Cardiac muscle cell (in vitro differentiated cells and primary cell): ENCODE data around the gene KRT27. TPM values are rescaled to one million over a fixed set of nuclear protein-coding genes. Genes with fewer than 3 reads are reported as not detected.
A peak's percentile ranks its signal among the peaks of the same experiment; 100 is the strongest.

Experiments used
- DNase-seq, 2 donors: peaks; one replicate each; pipeline versions ENCODE4 v3.0.0 to v3.0.0-alpha.2; 2010 to 2017; ENCODE audit warnings: low read depth in 1 of 2, low spot score in 1 of 2
- H3K27ac ChIP-seq: fragments of 200-600 bp; sonication (generic); 2 replicates; pipeline ENCODE4 v1.5.1; 2016
- H3K27me3 ChIP-seq: fragments of 200-600 bp; sonication (generic); 2 replicates; pipeline ENCODE4 v1.6.0; 2016; ENCODE audit warnings: control low read depth
- H3K36me3 ChIP-seq: fragments of 200-600 bp; sonication (generic); 2 replicates; pipeline ENCODE4 v1.5.1; 2016; ENCODE audit warnings: control low read depth
- H3K4me1 ChIP-seq: fragments of 200-600 bp; sonication (generic); 2 replicates; pipeline ENCODE4 v1.8.1; 2017; ENCODE audit warnings: low read depth, mild to moderate bottlenecking, mixed run types
- H3K4me3 ChIP-seq: fragments of 200-600 bp; sonication (generic); 2 replicates; pipeline ENCODE4 v1.5.1; 2016; ENCODE audit warnings: mild to moderate bottlenecking
- H3K9me3 ChIP-seq: fragments of 200-600 bp; sonication (generic); 2 replicates; pipeline ENCODE4 v1.5.1; 2017; ENCODE audit warnings: low read depth, mild to moderate bottlenecking, control low read depth
- polyA plus RNA-seq: library from polyadenylated mRNA; unstranded; fragments of >200 nt; fragmentation: Nextera tagmentation; extraction: Ambion mirVana; gene quantifications from 2 replicates; pipeline ENCODE4 v1.2.1, GENCODE V29; 2016
- total RNA-seq: library from RNA; depleted of rRNA; stranded (reverse); fragments of >200 nt; gene quantifications from 2 replicates; pipeline ENCODE4 v1.2.3, GENCODE V29; 2016
- TF ChIP-seq, protein P1 (sequence below): IDR thresholded peaks from 2 replicates; pipeline ENCODE4 v1.5.1; 2012; ENCODE audit warnings: low read depth, mild to moderate bottlenecking, low read length

Gene KRT27
- total and polyA plus RNA-seq, 2 experiments from 2014 or later, result not detected

DNA sequence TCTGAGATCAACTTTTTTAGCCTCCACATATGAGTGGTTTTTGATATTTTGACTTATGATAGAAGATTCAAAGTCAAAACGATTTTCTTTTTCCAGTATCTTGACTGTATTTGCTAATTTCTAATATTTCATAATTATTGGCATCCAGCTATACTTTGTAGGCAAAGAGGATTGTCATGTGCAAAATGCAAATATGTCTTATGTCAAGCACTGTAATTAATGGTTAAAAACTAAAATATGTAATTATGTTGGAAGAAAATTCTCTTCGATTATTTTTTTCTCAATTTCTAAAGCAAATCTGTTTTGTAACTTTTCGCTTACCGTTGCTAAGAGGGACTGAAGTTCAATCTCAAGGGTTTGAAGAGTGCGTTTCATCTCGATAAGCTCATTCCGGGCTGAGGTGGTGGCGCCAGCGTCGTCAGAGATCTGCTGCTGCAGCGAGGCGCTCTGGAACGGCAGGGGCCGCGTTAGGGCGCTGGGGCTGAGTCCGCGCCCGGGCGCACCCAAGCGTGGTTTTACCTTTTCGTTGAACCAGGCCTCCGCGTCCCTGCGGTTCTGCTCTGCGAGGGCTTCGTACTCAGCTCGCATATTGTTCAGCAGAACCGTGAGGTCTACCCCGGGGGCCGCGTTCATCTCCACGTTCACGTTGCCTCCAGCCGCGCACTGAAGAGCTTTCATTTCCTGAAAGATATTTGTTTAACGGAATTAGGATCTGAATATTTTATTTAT, 3.0 kb downstream of the KRT27 start:
- H3K36me3 ChIP-seq, result no peaks in the 10 kb centered on the region
- peak in 1 of 2 donors; percentile 17 for DNase-seq
- no peak overlapping the region for H3K27ac ChIP-seq
- H3K27me3 ChIP-seq, result peaks cover 17% of the 10 kb centered on the region
- TF ChIP-seq, protein P1, sequence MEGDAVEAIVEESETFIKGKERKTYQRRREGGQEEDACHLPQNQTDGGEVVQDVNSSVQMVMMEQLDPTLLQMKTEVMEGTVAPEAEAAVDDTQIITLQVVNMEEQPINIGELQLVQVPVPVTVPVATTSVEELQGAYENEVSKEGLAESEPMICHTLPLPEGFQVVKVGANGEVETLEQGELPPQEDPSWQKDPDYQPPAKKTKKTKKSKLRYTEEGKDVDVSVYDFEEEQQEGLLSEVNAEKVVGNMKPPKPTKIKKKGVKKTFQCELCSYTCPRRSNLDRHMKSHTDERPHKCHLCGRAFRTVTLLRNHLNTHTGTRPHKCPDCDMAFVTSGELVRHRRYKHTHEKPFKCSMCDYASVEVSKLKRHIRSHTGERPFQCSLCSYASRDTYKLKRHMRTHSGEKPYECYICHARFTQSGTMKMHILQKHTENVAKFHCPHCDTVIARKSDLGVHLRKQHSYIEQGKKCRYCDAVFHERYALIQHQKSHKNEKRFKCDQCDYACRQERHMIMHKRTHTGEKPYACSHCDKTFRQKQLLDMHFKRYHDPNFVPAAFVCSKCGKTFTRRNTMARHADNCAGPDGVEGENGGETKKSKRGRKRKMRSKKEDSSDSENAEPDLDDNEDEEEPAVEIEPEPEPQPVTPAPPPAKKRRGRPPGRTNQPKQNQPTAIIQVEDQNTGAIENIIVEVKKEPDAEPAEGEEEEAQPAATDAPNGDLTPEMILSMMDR, result no peak
- H3K9me3 ChIP-seq, result no peaks in the 10 kb centered on the region
- no peak overlapping the region for H3K4me3 ChIP-seq
- H3K4me1 ChIP-seq, result no peaks in the 10 kb centered on the region

DNA sequence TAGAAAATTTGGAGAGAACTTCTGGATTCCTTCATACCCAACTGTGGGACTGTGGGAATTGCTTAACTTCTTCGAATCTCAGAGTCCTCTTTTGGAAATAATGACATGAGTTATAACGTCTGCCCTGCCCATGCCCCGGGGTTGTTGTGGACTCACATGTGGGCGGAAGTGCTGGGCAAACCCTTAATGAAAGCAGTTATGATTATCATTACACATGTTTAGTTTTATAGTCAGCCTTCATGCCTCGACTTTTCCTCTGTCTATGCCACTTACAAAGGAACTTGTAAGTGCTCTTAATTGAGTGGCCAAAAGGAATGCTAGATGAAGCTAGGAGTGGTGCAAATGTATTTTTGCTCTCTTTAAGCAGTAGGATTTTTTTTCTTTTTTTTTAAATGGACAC, 3.9 kb downstream of the KRT27 start:
- H3K27ac ChIP-seq, result no peak overlapping the region
- no peaks in the 10 kb centered on the region for H3K4me1 ChIP-seq
- TF ChIP-seq, protein P1, result no peak
- H3K36me3 ChIP-seq, result no peaks in the 10 kb centered on the region
- peaks cover 17% of the 10 kb centered on the region for H3K27me3 ChIP-seq
- H3K9me3 ChIP-seq, result no peaks in the 10 kb centered on the region
- no peak overlapping the region for H3K4me3 ChIP-seq
- DNase-seq, result no peak

DNA sequence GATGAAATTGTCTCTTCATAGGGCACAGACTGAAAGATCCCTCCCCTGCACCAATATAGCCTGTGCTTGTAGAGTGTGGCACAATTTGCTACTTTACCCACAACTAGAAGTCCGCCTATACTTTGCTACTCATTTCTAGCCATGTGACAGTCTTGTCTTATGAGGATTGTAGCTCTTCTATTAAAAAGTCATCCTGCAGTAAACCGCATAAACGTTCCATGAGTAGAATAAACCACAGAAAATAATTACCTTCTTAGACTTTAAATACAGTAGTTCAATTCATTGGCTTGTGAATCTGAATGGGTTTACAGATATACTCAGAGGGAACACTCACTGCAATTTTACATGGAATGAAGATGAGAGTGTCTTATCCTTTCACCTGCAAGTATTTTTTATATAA, 4.4 kb downstream of the KRT27 start:
- Histone ChIP-seq H3K9me3 (no peaks in the 10 kb centered on the region), H3K4me3 (no peak overlapping the region), H3K36me3 (no peaks in the 10 kb centered on the region), H3K27me3 (peaks cover 17% of the 10 kb centered on the region), H3K4me1 (no peaks in the 10 kb centered on the region), H3K27ac (no peak overlapping the region)
- DNase-seq, result no peak
- TF ChIP-seq, protein P1, result no peak

DNA sequence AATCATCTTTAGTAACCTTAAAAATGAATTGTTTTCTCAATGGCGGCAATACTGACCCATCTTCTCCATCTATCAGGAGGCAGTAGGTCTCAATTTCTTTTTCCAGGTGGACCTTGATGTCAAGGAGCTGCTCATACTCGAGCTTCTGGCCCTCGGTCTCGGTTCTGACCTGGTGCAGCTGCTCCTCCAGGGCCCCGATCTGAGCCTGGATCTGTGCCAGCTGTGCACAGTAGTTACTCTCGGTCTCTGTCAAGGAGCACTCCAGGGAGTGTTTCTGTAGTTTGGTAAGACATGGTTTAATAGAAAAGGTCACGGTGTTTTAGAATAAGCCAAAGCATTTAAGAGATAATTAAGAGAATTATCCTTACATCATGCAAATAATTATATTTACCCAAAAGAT, 4.9 kb downstream of the KRT27 start:
- DNase-seq, result no peak
- TF ChIP-seq, protein P1, result no peak

DNA sequence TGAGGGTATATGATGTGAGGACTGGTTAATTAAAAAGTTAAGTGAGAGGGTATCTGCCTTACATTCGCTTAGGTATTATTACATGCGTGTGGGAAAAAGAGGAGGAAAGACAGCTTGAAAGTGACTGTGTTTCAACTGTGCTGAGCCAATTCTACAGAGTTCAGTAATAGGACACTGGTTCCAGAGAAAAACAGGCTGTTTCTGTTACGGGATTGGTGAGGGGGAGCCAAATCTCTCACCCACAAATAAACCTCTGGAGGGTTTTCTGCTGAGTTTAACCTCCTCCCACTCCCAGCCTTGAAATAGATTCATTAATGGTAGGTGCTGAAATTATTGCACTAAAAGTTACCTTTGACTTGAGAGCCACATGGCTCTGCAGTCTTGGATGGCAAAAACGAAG, 6.4 kb downstream of the KRT27 start:
- TF ChIP-seq, protein P1, result no peak
- peaks cover 17% of the 10 kb centered on the region for H3K27me3 ChIP-seq
- H3K4me3 ChIP-seq, result no peak overlapping the region
- H3K36me3 ChIP-seq, result no peaks in the 10 kb centered on the region
- H3K9me3 ChIP-seq, result no peaks in the 10 kb centered on the region
- H3K27ac ChIP-seq, result no peak overlapping the region
- no peak for DNase-seq
- no peaks in the 10 kb centered on the region for H3K4me1 ChIP-seq

More for the DNA sequence above, 4.9 kb downstream of the KRT27 start:
- H3K36me3 ChIP-seq, result no peaks in the 10 kb centered on the region
- no peaks in the 10 kb centered on the region for H3K9me3 ChIP-seq
- H3K4me3 ChIP-seq, result no peak overlapping the region
- H3K4me1 ChIP-seq, result no peaks in the 10 kb centered on the region
- peaks cover 17% of the 10 kb centered on the region for H3K27me3 ChIP-seq
- H3K27ac ChIP-seq, result no peak overlapping the region

DNA sequence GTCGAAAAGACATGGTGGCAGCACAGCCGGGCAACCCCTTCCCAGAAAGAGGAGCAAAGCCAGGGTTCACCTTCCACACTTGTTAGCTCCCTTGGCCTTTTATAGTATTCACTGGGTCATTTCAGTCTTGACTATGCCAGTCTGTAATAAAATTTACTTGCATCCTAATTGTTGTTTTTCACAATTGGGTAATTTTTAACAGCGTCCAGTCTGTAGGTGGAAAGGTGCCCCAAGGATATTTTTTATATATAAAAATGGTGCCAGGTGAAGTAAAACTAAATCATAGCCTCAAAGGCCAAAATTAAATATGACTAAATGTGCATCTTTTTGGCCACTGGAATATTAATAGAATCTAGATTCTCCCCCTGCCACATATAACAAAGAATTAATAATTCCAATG, 10.2 kb downstream of the KRT27 start, which contains the start of gene KRT26:
Gene KRT26, minus strand, starts transcription at position 101 of the 400 bp plus-strand sequence. Its CDS starts 88 bp downstream, at position 13.
- no peaks in the 10 kb centered on the region for H3K9me3 ChIP-seq
- no peak for DNase-seq
- H3K27me3 ChIP-seq, result no peaks in the 10 kb centered on the region
- no peak within 1 kb of the TSS for H3K27ac ChIP-seq
- no peak within 1 kb of the TSS for H3K4me3 ChIP-seq
- no peaks in the 10 kb centered on the region for H3K36me3 ChIP-seq
- H3K4me1 ChIP-seq, result no peaks in the 10 kb centered on the region
- TF ChIP-seq, protein P1, result no peak
